ENCODE results near the gene FILIP1L.

GRCh38 chr3:100008081-100008698 lies 106.1 kb downstream of the FILIP1L start:
- no peak for TF ChIP-seq CTCF (IDR thresholded peaks at IDR 0.05)
- TF ChIP-seq POLR2A (IDR thresholded peaks at IDR 0.05) = no peak

All from heart left ventricle (tissue), 13 donors.